ENCODE measurements around the gene C1orf232.

The C1orf232 gene

GRCh38 chr1:26122988-26123973 is 45.5 kb downstream of the C1orf232 start:
- DNase-seq, result no peak

DNA sequence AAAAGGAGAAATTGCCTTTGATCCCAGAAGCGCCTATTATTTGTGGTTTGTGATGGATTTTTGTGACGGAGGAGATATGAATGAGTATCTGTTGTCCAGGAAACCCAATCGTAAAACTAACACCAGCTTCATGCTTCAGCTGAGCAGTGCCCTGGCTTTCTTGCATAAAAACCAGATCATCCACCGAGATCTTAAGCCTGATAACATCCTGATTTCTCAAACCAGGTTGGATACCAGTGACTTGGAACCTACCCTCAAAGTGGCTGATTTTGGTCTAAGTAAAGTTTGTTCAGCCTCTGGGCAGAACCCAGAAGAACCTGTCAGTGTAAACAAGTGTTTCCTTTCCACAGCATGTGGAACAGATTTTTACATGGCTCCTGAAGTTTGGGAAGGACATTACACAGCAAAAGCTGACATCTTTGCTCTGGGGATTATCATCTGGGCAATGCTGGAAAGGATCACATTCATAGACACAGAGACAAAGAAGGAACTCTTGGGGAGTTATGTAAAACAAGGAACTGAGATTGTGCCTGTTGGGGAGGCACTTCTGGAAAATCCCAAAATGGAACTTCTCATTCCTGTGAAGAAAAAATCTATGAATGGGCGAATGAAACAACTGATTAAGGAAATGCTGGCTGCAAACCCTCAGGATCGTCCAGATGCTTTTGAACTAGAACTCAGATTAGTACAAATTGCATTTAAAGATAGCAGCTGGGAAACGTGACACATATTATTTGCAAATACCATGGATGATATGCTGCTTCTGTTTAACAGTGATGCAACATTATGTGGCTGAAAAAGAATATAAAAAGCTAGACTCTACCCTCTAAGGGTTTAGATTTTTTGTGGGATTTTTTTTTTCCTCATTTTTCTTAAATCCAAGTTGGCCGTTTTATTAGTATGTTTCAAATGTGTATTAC is 46.6 kb downstream of the C1orf232 start:
- DNase-seq, result no peak

- DNase-seq, result no peak
Observed at GRCh38 chr1:26119892-26120608, 48.7 kb downstream of the C1orf232 start.

GRCh38 chr1:26114165-26114927 is 54.4 kb downstream of the C1orf232 start:
- no peak for DNase-seq

All from cerebellar nuclear complex (tissue), 1 donor.